HCT116 (cell line): Measurements from ENCODE around the gene TBC1D14. TPM values are rescaled to one million over a fixed set of nuclear protein-coding genes. Genes with fewer than 3 reads are reported as not detected.

Source experiments
- ATAC-seq: fragments of 200-7000 bp; cut with Tn5 transposase; 2 replicates; pipeline ENCODE4 v1.9.1; 2020; ENCODE audit warnings: mild to moderate bottlenecking, moderate library complexity
- BruUV-seq: library from RNA; stranded (reverse); fragments of 400-500 nt; replicated peaks from 2 replicates; lab custom pipeline; 2021; lab: Mats Ljungman, UMichigan
- CTCF ChIA-PET: fragments of 300-600 bp; sonication (Branson Sonifier 250); formaldehyde crosslinking; loops from one replicate; lab custom pipeline; 2021; ENCODE audit warnings: antibody characterized with exemption; lab: Charles Lee
- POLR2A ChIA-PET: fragments of 300-600, 350-600 bp; sonication (Branson Sonifier 250); formaldehyde crosslinking; loops from one replicate; lab custom pipeline; 2021; ENCODE audit warnings: antibody characterized with exemption; lab: Charles Lee
- RAD21 ChIA-PET, 2 experiments: fragments of 300-600 bp; sonication (Branson Sonifier 250); formaldehyde crosslinking; loops; one replicate each; lab custom pipeline; 2023; ENCODE audit warnings: low total read pairs in 2 of 2; ENCODE audit not compliant: uncharacterized antibody in 2 of 2, unreplicated experiment in 2 of 2, low non-redundant PET in 1 of 2; lab: Charles Lee
- DNase-seq: peaks from one replicate; pipeline ENCODE4 v3.0.0-alpha.2; 2010; ENCODE audit warnings: low read depth, low spot score
- H2AFZ ChIP-seq: fragments of 200-600 bp; shearing (Covaris generic), sonication (generic); 2 replicates; pipeline ENCODE4 v1.6.1; 2017; ENCODE audit warnings: low read depth, mixed run types, mixed read lengths, antibody characterized with exemption, low read length; ENCODE audit not compliant: poor library complexity, severe bottlenecking
- H3K27ac ChIP-seq: 2 replicates; pipeline ENCODE4 v1.5.1; 2012; ENCODE audit warnings: low read depth, low read length
- H3K27me3 ChIP-seq: fragments of 200-600 bp; sonication (generic); 2 replicates; pipeline ENCODE4 v1.6.1; 2016; ENCODE audit warnings: mixed run types, low read length, mixed read lengths; ENCODE audit not compliant: insufficient read depth
- H3K36me3 ChIP-seq, 2 experiments: fragments of 200-500 bp in 1 of 2; fragments of 200-600 bp in 1 of 2; sonication (Bioruptor generic) in 1 of 2; sonication (generic) in 1 of 2; 2 replicates each; pipeline versions ENCODE4 v1.5.1 to v1.6.1; 2014 to 2016; ENCODE audit warnings: low read length in 2 of 2, inconsistent platforms in 1 of 2, mixed read lengths in 1 of 2, mixed run types in 1 of 2; ENCODE audit not compliant: insufficient read depth in 2 of 2, control insufficient read depth in 1 of 2
- H3K4me1 ChIP-seq, 2 experiments: fragments of 200-600 bp in 1 of 2; sonication (generic) in 1 of 2; 2 replicates each; pipeline versions ENCODE4 v1.5.1 to v1.6.1; 2012 to 2017; ENCODE audit warnings: low read length in 2 of 2, inconsistent platforms in 1 of 2, mild to moderate bottlenecking in 1 of 2, mixed read lengths in 1 of 2, mixed run types in 1 of 2, moderate library complexity in 1 of 2; ENCODE audit not compliant: insufficient read depth in 2 of 2, control insufficient read depth in 1 of 2
- H3K4me2 ChIP-seq: fragments of 200-600 bp; sonication (generic); 2 replicates; pipeline ENCODE4 v1.6.1; 2017; ENCODE audit warnings: mixed run types, low read length, mixed read lengths
- H3K4me3 ChIP-seq, 2 experiments: fragments of 200-600 bp in 1 of 2; sonication (generic) in 1 of 2; replicated peaks in 1 of 2; 2 replicates each; pipeline ENCODE4 v1.5.1; 2011 to 2016; ENCODE audit warnings: low read length in 2 of 2, control low read depth in 1 of 2, low read depth in 1 of 2, mild to moderate bottlenecking in 1 of 2, mixed read lengths in 1 of 2, mixed run types in 1 of 2
- H3K79me2 ChIP-seq: fragments of 200-600 bp; sonication (generic); 2 replicates; pipeline ENCODE4 v1.6.1; 2017; ENCODE audit warnings: mild to moderate bottlenecking, mixed run types, low read length, moderate library complexity, mixed read lengths; ENCODE audit not compliant: insufficient read depth
- H3K9ac ChIP-seq: fragments of 200-600 bp; sonication (generic); 2 replicates; pipeline ENCODE4 v1.6.1; 2016; ENCODE audit warnings: low read length, mixed read lengths
- H3K9me2 ChIP-seq: fragments of 200-600 bp; sonication (generic), shearing (Covaris generic); 2 replicates; pipeline ENCODE4 v1.6.1; 2017; ENCODE audit warnings: mixed run types, mild to moderate bottlenecking, moderate library complexity; ENCODE audit not compliant: insufficient read depth
- H3K9me3 ChIP-seq, 2 experiments: fragments of 200-500 bp in 1 of 2; fragments of 200-600 bp in 1 of 2; sonication (Bioruptor generic) in 1 of 2; sonication (generic) in 1 of 2; 2 replicates each; pipeline ENCODE4 v1.6.1; 2014 to 2017; ENCODE audit warnings: low read length in 2 of 2, mixed read lengths in 2 of 2, inconsistent platforms in 1 of 2, low read depth in 1 of 2, mild to moderate bottlenecking in 1 of 2, mixed run types in 1 of 2, moderate library complexity in 1 of 2; ENCODE audit not compliant: control insufficient read depth in 1 of 2, insufficient read depth in 1 of 2
- H4K20me1 ChIP-seq: fragments of 200-600 bp; sonication (generic), shearing (Covaris generic); 2 replicates; pipeline ENCODE4 v1.6.1; 2017; ENCODE audit warnings: mixed run types, mild to moderate bottlenecking, moderate library complexity; ENCODE audit not compliant: insufficient read depth
- CBX3 ChIP-seq: IDR thresholded peaks from 2 replicates; pipeline ENCODE4 v1.6.1; 2012; ENCODE audit warnings: low read depth
- CEBPB ChIP-seq: IDR thresholded peaks from 2 replicates; pipeline ENCODE4 v1.6.1; 2012; ENCODE audit warnings: low read depth
- EGR1 ChIP-seq: IDR thresholded peaks from 2 replicates; pipeline ENCODE4 v1.6.1; 2012; ENCODE audit warnings: low read depth
- EZH2 ChIP-seq: fragments of 200-600 bp; sonication (generic); IDR thresholded peaks from 2 replicates; pipeline ENCODE4 v1.6.1; 2017; ENCODE audit warnings: antibody characterized with exemption, mixed run types
- JUND ChIP-seq: IDR thresholded peaks from 2 replicates; pipeline ENCODE4 v1.6.1; 2012
- MAX ChIP-seq: IDR thresholded peaks from 2 replicates; pipeline ENCODE4 v1.6.1; 2012
- REST ChIP-seq: IDR thresholded peaks from 2 replicates; pipeline ENCODE4 v1.6.1; 2012; ENCODE audit warnings: low read depth
- SIN3A ChIP-seq: IDR thresholded peaks from 2 replicates; pipeline ENCODE4 v1.6.1; 2012; ENCODE audit warnings: low read depth
- SP1 ChIP-seq: IDR thresholded peaks from 2 replicates; pipeline ENCODE4 v1.6.1; 2012; ENCODE audit warnings: low read depth
- SRF ChIP-seq: IDR thresholded peaks from 2 replicates; pipeline ENCODE4 v1.6.1; 2012; ENCODE audit warnings: low read depth
- TCF7L2 ChIP-seq: IDR thresholded peaks from 2 replicates; pipeline ENCODE4 v1.7.0; 2011; ENCODE audit warnings: borderline replicate concordance, inconsistent platforms; ENCODE audit not compliant: insufficient read depth, insufficient read length; ENCODE audit errors: extremely low read depth
- YY1 ChIP-seq: IDR thresholded peaks from 2 replicates; pipeline ENCODE4 v1.6.1; 2011; ENCODE audit warnings: low read length, low read depth, moderate library complexity, mild to moderate bottlenecking; ENCODE audit not compliant: insufficient replicate concordance; ENCODE audit errors: extremely low read depth
- ZBTB33 ChIP-seq: IDR thresholded peaks from 2 replicates; pipeline ENCODE4 v1.6.1; 2011; ENCODE audit warnings: mild to moderate bottlenecking, low read length, moderate library complexity; ENCODE audit not compliant: insufficient replicate concordance; ENCODE audit errors: extremely low read depth
- ZFX ChIP-seq: fragments of 450-650 bp; IDR thresholded peaks from 2 replicates; pipeline ENCODE4 v1.6.1; 2017
- intact Hi-C: fragments of 100-400 bp; cut with micrococcal nuclease; formaldehyde crosslinking; loops from 2 replicates; pipeline ENCODE4 v1.10.0; 2022
- total RNA-seq: library from RNA; stranded (reverse); gene quantifications from one replicate; pipeline ENCODE4 v1.2.1, GENCODE V29; 2021; ENCODE audit not compliant: unreplicated experiment

Gene TBC1D14
- total RNA-seq, 1 experiment from 2014 or later: 62.9 TPM

GRCh38 chr4:6961496-6962210 is 52.0 kb downstream of the TBC1D14 start:
- Histone ChIP-seq H3K4me3 (no peak overlapping the region), H3K4me2 (no peak overlapping the region), H3K36me3 (no peaks in the 10 kb centered on the region), H3K4me1 (peaks cover 0 to 7% of the 10 kb centered on the region in 2 experiments; a peak in 1 of 4 replicates), H2AFZ (no peak overlapping the region), H4K20me1 (no peaks in the 10 kb centered on the region), H3K9me3 (no peaks in the 10 kb centered on the region), H3K9ac (no peak overlapping the region), H3K9me2 (no peaks in the 10 kb centered on the region), H3K27me3 (no peaks in the 10 kb centered on the region), H3K27ac (no peak overlapping the region), H3K79me2 (peaks cover 20% of the 10 kb centered on the region; the same call in 1 of the 2 replicates)
- ATAC-seq: no peak
- POLR2A ChIA-PET: no interaction called here
- no peak for TF ChIP-seq JUND
- TF ChIP-seq SP1: no peak
- no peak for TF ChIP-seq CEBPB
- TF ChIP-seq MAX: no peak
- TF ChIP-seq EGR1: no peak
- TF ChIP-seq YY1: no peak
- TF ChIP-seq SRF: no peak
- no peak for TF ChIP-seq ZBTB33
- no peak for TF ChIP-seq REST
- no peak for TF ChIP-seq TCF7L2
- TF ChIP-seq EZH2: no peak
- TF ChIP-seq ZFX: no peak
- TF ChIP-seq SIN3A: no peak
- TF ChIP-seq CBX3: no peak
- BruUV-seq: no TSS peak
- RAD21 ChIA-PET: no interaction called here
- CTCF ChIA-PET: no interaction called here
- DNase-seq: no peak
- intact Hi-C loops: no loop called here
